Measurements from ENCODE around the gene SOAT2. TPM values are rescaled to one million over a fixed set of nuclear protein-coding genes. Genes with fewer than 3 reads are reported as not detected.
A peak's percentile ranks its signal among the peaks of the same experiment; 100 is the strongest.

SOAT2 gene
- total and polyA plus RNA-seq, 11 donors: 0.20 to 0.27 TPM; not detected in 9

- DNase-seq: no peak
- no peak overlapping the region for H3K4me3 ChIP-seq
- H3K4me1 ChIP-seq: peaks cover 23 to 78% (median 63%) of the 10 kb centered on the region in 12 donors
- WGBS, 4 donors: 33 to 44% (median 38%) methylated on average over 6 of the region's 6 CpGs
- H3K36me3 ChIP-seq: peaks cover 0 to 58% (median 49%) of the 10 kb centered on the region in 9 donors
- ATAC-seq: no peak
- H3K9me3 ChIP-seq: no peaks in the 10 kb centered on the region
- TF ChIP-seq POLR2A (IDR thresholded peaks at IDR 0.05) (no peak), CTCF (IDR thresholded peaks at IDR 0.05) (no peak)
- intact Hi-C loops (cut with DNase I): loop anchor here in 2 of 10 donors (2.0 kb wide), 1 partner anchor 23 kb away; the partner anchor contains the start of gene IGFBP6 (in 2 of the 2)
- no peaks in the 10 kb centered on the region for H3K27me3 ChIP-seq
- peak overlapping the region; percentile 2 to 75 (median 31) for H3K27ac ChIP-seq
Measured at GRCh38 chr12:53073881-53074280, 29.4 kb upstream of the SOAT2 start.

GRCh38 chr12:53074283-53074998, 28.8 kb upstream of the SOAT2 start:
- no peak for ATAC-seq
- Histone ChIP-seq H3K27ac (peak overlapping the region; percentile 2 to 75 (median 31)), H3K9me3 (no peaks in the 10 kb centered on the region), H3K4me3 (no peak overlapping the region), H3K4me1 (peaks cover 23 to 74% (median 58%) of the 10 kb centered on the region in 12 donors), H3K27me3 (no peaks in the 10 kb centered on the region), H3K36me3 (peaks cover 0 to 58% (median 49%) of the 10 kb centered on the region in 9 donors)
- WGBS, 4 donors: 89 to 92% (median 91%) methylated on average over 11 of the region's 11 CpGs
- no peak for DNase-seq
- no peak for TF ChIP-seq POLR2A (IDR thresholded peaks at IDR 0.05)
- no peak for TF ChIP-seq CTCF (IDR thresholded peaks at IDR 0.05)
- intact Hi-C loops (cut with DNase I): no loop called here

- intact Hi-C loops (cut with DNase I): no loop called here
- TF ChIP-seq POLR2A (IDR thresholded peaks at IDR 0.05): no peak
- TF ChIP-seq CTCF (IDR thresholded peaks at IDR 0.05): no peak
- DNase-seq: no peak
- 94 to 98% (median 96%) methylated on average over 3 of the region's 3 CpGs for WGBS, 4 donors
- ATAC-seq: no peak
- no peak overlapping the region for H3K4me3 ChIP-seq
- peaks cover 23 to 71% (median 56%) of the 10 kb centered on the region in 12 donors for H3K4me1 ChIP-seq
- no peaks in the 10 kb centered on the region for H3K9me3 ChIP-seq
- peaks cover 0 to 57% (median 45%) of the 10 kb centered on the region in 9 donors for H3K36me3 ChIP-seq
- no peaks in the 10 kb centered on the region for H3K27me3 ChIP-seq
- H3K27ac ChIP-seq: peak overlapping the region in 2 of 12 donors; percentile 26 to 75
Measured at GRCh38 chr12:53074999-53075370, 28.3 kb upstream of the SOAT2 start.

GRCh38 chr12:53076461-53076860, 26.8 kb upstream of the SOAT2 start:
- H3K27me3 ChIP-seq: no peaks in the 10 kb centered on the region
- TF ChIP-seq CTCF (IDR thresholded peaks at IDR 0.05): no peak
- no peak for TF ChIP-seq POLR2A (IDR thresholded peaks at IDR 0.05)
- H3K27ac ChIP-seq: no peak overlapping the region
- 93 to 97% (median 95%) methylated on average over 3 of the region's 3 CpGs for WGBS, 4 donors
- no peaks in the 10 kb centered on the region for H3K9me3 ChIP-seq
- H3K4me3 ChIP-seq: no peak overlapping the region
- ATAC-seq (no peak), DNase-seq (no peak)
- intact Hi-C loops (cut with DNase I): no loop called here
- H3K36me3 ChIP-seq: peaks cover 0 to 47% (median 37%) of the 10 kb centered on the region in 9 donors
- peaks cover 19 to 61% (median 44%) of the 10 kb centered on the region in 12 donors for H3K4me1 ChIP-seq
